ENCODE data around the gene NECAB2. TPM values are rescaled to one million over a fixed set of nuclear protein-coding genes. Genes with fewer than 3 reads are reported as not detected.

NECAB2 gene
- total RNA-seq, 4 donors from 2014 or later = 0.90 TPM; not detected in 3

DNA sequence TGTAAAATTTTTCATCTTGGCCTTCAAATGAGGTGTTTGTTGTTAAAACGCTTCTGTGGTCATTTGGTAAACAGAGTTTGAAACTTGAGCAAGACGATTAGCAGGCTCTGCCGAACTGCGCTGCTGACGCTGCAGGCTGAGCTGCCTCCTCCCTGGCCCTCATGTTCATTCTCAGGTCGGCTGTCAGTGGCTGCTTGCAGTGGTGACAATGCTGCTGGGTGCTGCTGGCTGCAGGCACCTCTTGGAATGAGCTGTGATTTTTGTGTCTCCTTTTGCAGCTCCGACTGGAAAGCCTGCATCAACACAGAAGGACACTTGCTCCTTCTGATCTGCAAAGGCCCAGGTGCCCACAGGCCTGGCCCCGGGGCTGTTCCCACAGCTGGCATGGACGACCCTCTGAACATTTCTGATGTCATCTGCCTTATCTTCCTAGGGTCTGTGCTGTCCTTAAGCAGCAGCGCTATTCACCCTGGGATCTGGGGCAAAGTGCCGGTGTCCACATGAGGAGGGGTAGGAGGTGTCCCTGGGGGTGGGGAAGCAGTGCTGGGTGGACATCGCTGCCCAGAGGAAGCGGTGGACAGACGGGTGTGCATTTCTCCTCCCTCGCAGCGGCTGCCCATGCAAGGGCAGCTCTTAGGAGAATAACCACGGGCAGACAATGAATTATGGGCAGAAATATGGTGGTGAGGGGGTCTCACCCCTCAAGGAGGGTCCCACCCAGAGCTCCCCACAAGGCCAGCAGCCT is 38.1 kb upstream of the NECAB2 start:
- Histone ChIP-seq H3K36me3 (peaks cover 0 to 49% (median 0%) of the 10 kb centered on the region in 3 donors), H3K4me1 (peaks cover 0 to 9% (median 3%) of the 10 kb centered on the region in 4 donors), H3K27me3 (no peaks in the 10 kb centered on the region), H3K27ac (no peak overlapping the region), H3K9me3 (no peaks in the 10 kb centered on the region), H3K4me3 (no peak overlapping the region)
- TF ChIP-seq POLR2A (IDR thresholded peaks at IDR 0.05) (no peak), EP300 (IDR thresholded peaks at IDR 0.05) (no peak)
- TF ChIP-seq, protein P1, sequence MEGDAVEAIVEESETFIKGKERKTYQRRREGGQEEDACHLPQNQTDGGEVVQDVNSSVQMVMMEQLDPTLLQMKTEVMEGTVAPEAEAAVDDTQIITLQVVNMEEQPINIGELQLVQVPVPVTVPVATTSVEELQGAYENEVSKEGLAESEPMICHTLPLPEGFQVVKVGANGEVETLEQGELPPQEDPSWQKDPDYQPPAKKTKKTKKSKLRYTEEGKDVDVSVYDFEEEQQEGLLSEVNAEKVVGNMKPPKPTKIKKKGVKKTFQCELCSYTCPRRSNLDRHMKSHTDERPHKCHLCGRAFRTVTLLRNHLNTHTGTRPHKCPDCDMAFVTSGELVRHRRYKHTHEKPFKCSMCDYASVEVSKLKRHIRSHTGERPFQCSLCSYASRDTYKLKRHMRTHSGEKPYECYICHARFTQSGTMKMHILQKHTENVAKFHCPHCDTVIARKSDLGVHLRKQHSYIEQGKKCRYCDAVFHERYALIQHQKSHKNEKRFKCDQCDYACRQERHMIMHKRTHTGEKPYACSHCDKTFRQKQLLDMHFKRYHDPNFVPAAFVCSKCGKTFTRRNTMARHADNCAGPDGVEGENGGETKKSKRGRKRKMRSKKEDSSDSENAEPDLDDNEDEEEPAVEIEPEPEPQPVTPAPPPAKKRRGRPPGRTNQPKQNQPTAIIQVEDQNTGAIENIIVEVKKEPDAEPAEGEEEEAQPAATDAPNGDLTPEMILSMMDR (IDR thresholded peaks at IDR 0.05) = no peak
- DNase-seq (ENCODE audit: low spot score in 2 of 2) = no peak
- 74 to 79% methylated on average over 17 of the region's 17 CpGs for WGBS, 2 donors

DNA sequence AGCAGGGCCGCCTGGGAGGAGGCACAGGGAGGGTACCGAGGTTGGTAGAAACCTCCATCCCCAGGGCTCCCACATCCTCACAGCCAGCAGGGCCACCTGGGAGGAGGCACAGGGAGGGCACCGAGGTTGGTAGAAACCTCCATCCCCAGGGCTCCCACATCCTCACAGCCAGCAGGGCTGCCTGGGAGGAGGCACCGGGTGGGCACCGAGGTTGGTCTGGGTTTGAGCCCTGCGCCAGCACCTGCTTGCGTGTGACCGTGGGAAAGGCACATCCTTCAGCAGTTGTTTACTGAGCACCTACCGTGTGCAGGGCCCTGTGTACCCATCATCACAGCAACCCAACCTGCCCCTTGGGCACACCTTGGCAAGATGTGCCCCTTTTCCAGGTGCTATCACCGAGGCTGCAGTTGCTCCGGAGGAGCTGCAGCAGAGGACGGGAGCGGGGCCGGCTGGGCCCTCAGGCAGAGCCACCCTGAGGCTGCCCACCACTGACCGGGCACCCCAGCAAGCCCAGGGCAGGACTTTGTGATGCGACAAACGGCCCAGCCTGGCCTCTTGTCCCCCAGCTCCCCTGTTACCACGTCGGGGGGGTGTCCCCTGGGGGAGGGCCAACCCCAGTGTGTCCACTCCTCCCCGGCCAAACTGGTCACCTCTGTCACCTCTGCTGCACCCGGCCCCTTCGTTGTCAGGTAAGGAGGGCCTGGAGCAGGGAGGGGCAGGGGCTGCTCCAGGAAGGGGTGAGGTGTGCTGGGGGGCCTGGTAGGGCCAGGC is 37.1 kb upstream of the NECAB2 start:
- no peak for DNase-seq (ENCODE audit: low spot score in 2 of 2)
- TF ChIP-seq POLR2A (IDR thresholded peaks at IDR 0.05) = no peak
- TF ChIP-seq, protein P1 (IDR thresholded peaks at IDR 0.05) = no peak
- TF ChIP-seq EP300 (IDR thresholded peaks at IDR 0.05) = no peak
- WGBS, 2 donors = 77 to 90% methylated on average over 14 to 16 of the region's 22 CpGs

DNA sequence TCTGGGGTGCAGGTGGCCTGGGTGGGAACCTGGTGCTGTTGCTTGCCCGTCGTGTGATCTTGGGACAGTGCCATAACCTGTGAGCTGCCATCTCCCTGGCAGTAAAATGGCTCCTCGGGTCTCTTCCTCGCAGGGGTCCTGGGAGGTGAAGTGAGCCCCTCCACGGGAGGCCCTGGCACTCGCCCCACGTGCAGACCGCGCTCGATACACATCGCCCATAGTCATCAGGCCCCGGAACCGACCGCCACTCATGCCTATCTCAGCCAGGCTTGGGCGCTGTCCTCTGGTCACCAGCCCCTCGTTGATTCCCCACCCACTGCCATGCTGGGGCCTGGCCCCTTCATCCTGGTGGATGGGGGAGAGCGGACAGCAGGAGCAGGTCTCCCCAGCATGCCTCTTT is 36.5 kb upstream of the NECAB2 start:
- WGBS, 2 donors = 80 to 86% methylated on average over 14 to 16 of the region's 17 CpGs
- H3K36me3 ChIP-seq = peaks cover 0 to 43% (median 0%) of the 10 kb centered on the region in 3 donors

More for the DNA sequence above, 37.1 kb upstream of the NECAB2 start:
- no peak overlapping the region for H3K27ac ChIP-seq
- H3K9me3 ChIP-seq = no peaks in the 10 kb centered on the region
- H3K4me3 ChIP-seq = no peak overlapping the region
- H3K27me3 ChIP-seq = no peaks in the 10 kb centered on the region
- peaks cover 0 to 9% (median 3%) of the 10 kb centered on the region in 4 donors for H3K4me1 ChIP-seq
- peaks cover 0 to 43% (median 0%) of the 10 kb centered on the region in 3 donors for H3K36me3 ChIP-seq

DNA sequence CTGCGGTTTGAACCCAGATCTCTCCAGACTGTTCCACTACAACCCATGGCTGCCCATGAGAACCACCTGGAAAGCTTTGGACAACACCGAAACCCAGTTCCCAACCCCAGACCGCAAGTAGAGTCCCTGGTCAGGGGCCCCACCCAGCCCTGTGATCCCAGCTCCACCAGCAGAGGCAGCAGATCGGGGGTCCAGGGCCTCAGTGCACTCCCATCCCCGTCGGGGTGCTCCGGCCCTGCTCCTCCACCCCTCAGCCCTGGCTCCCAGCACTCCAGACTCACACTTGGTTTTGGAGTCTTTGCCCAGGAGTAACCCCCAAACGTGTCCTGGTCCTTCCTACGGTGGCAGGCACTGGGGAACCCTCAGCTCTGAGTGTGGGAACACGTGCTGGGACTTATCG is 35.7 kb upstream of the NECAB2 start:
- 83 to 92% methylated on average over 10 to 11 of the region's 11 CpGs for WGBS, 2 donors
- peaks cover 0 to 49% (median 0%) of the 10 kb centered on the region in 3 donors for H3K36me3 ChIP-seq
- no peaks in the 10 kb centered on the region for H3K4me1 ChIP-seq
- no peak overlapping the region for H3K4me3 ChIP-seq
- no peak for DNase-seq (ENCODE audit: low spot score in 2 of 2)
- H3K27me3 ChIP-seq = no peaks in the 10 kb centered on the region
- TF ChIP-seq POLR2A (IDR thresholded peaks at IDR 0.05) (no peak), EP300 (IDR thresholded peaks at IDR 0.05) (no peak)
- TF ChIP-seq, protein P1 (IDR thresholded peaks at IDR 0.05) = no peak
- no peak overlapping the region for H3K27ac ChIP-seq
- no peaks in the 10 kb centered on the region for H3K9me3 ChIP-seq

More for the DNA sequence above, 36.5 kb upstream of the NECAB2 start:
- TF ChIP-seq POLR2A (IDR thresholded peaks at IDR 0.05) (no peak), EP300 (IDR thresholded peaks at IDR 0.05) (no peak)
- TF ChIP-seq, protein P1 (IDR thresholded peaks at IDR 0.05) = no peak
- H3K9me3 ChIP-seq = no peaks in the 10 kb centered on the region
- no peaks in the 10 kb centered on the region for H3K27me3 ChIP-seq
- no peak overlapping the region for H3K27ac ChIP-seq
- no peak overlapping the region for H3K4me3 ChIP-seq
- no peak for DNase-seq (ENCODE audit: low spot score in 2 of 2)
- H3K4me1 ChIP-seq = peaks cover 0 to 5% (median 0%) of the 10 kb centered on the region in 4 donors

Data from tibial nerve (tissue), 4 donors.